A673 (cell line): ENCODE measurements around the gene ST6GALNAC5.

Source experiments
- EZH2 ChIP-seq: fragments of 200-600 bp; sonication (generic); IDR thresholded peaks from 2 replicates; pipeline ENCODE4 v1.6.1; 2017; ENCODE audit warnings: borderline replicate concordance, low read depth, mild to moderate bottlenecking, mixed read lengths, antibody characterized with exemption, low read length; ENCODE audit not compliant: poor library complexity, severe bottlenecking
- TF ChIP-seq, protein P1 (sequence below): fragments of 300-800, 200-600 bp; sonication (generic); conservative IDR thresholded peaks from 2 replicates; pipeline ENCODE4 v1.5.1; 2017; ENCODE audit warnings: low read depth, mild to moderate bottlenecking, antibody characterized with exemption, low read length, moderate library complexity, mixed read lengths

DNA sequence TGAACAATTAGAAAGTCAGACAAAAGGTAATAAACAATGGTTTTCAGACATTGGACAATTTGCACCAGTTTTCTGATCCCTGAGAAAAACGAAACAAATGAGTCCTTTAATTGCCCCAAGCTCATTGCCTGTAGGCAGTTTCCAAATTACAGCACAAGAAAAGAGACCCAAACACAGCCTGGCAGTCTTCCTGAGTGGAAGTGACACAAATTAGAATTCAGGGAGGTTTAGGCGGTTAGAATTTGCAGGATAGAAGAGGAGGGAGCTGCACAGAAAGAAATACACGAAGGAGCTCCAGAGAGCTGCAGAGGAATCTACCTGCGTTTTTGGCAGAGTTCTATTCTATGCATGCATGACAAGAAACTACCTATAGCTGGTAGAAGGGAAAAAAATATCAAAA, 236.2 kb downstream of the ST6GALNAC5 start:
- TF ChIP-seq, protein P1, sequence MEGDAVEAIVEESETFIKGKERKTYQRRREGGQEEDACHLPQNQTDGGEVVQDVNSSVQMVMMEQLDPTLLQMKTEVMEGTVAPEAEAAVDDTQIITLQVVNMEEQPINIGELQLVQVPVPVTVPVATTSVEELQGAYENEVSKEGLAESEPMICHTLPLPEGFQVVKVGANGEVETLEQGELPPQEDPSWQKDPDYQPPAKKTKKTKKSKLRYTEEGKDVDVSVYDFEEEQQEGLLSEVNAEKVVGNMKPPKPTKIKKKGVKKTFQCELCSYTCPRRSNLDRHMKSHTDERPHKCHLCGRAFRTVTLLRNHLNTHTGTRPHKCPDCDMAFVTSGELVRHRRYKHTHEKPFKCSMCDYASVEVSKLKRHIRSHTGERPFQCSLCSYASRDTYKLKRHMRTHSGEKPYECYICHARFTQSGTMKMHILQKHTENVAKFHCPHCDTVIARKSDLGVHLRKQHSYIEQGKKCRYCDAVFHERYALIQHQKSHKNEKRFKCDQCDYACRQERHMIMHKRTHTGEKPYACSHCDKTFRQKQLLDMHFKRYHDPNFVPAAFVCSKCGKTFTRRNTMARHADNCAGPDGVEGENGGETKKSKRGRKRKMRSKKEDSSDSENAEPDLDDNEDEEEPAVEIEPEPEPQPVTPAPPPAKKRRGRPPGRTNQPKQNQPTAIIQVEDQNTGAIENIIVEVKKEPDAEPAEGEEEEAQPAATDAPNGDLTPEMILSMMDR: no peak
- no peak for TF ChIP-seq EZH2
